H1 (cell line): ENCODE results near the gene ITPR1. TPM values are rescaled to one million over a fixed set of nuclear protein-coding genes. Genes with fewer than 3 reads are reported as not detected.

Experiments
- CTBP2 ChIP-seq: IDR thresholded peaks from 2 replicates; pipeline ENCODE4 v1.7.0; 2011; ENCODE audit warnings: borderline replicate concordance, mild to moderate bottlenecking, moderate library complexity, mixed read lengths, low read length; ENCODE audit not compliant: insufficient read depth, insufficient read length
- POU5F1 ChIP-seq: IDR thresholded peaks from 2 replicates; pipeline ENCODE4 v1.6.1; 2011; ENCODE audit warnings: low read depth, mild to moderate bottlenecking, low read length, moderate library complexity
- SIX5 ChIP-seq: IDR thresholded peaks from 2 replicates; pipeline ENCODE4 v1.6.1; 2011; ENCODE audit warnings: mild to moderate bottlenecking, low read depth, low read length
- polyA plus RNA-seq, 7 experiments: library from polyadenylated mRNA; depleted of rRNA in 3 of 7; stranded (reverse) in 5 of 7; unstranded in 2 of 7; fragments of >200 nt in 5 of 7; fragments of 200-250 nt in 2 of 7; gene quantifications; 1 replicate in 5 of 7; 2 replicates in 1 of 7; 4 replicates in 1 of 7; pipeline versions ENCODE4 v1.2.1 to v1.2.3, GENCODE V29; 2011 to 2013; ENCODE audit warnings: missing spikeins in 2 of 7, mixed read lengths in 2 of 7
- total RNA-seq: library from RNA; stranded (reverse); fragmentation: NEBNext Ultra II Directional; extraction: Animal tissue kit (Norgen Biotek cat#: 25700); gene quantifications from 2 replicates; pipeline ENCODE4 v1.2.1, GENCODE V29; 2021

ITPR1 gene
- total and polyA plus RNA-seq, 2 of the 8 experiments (the other 6 are each of a cell fraction or from before 2014, with no cell fraction given), result 2.5 to 16.3 TPM

DNA sequence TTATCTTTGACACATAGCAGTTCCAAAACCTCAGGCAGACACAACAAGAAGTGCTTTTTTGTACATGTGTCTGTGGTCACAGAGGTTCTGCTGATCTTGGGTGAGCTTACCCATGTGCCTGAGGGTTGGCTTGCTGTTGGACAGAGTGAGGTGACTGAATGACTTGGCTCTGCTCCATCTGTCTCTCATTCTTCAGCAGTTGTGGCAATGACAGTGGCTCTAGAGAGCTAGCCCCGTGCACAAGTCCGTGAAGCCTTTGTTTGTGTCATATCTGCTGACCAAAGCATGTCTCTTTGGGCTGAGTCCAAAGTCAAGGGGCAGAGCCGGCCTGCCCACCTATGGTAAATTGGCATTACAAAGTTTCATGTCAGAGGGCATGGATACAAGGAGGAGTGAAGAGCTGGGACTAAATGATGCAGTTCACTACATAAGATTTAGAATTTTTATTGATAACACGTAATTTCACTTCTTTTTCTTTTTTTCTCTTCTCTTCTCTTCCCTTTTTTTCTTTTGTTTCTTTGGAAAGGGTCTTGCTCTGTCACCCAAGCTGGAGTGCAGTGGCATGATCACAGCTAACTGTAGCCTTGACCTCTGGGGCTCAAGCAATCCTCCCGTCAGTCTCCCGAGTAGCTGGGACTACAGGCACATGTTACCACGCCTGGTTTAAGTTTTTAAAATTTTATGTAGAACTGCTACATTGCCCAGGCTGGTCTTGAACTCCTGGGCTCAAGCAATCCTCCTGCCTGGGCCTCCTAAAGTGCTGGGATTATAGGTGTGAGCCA lies 77.9 kb downstream of the ITPR1 start (continued):
- TF ChIP-seq CTBP2 (no peak), POU5F1 (no peak), SIX5 (no peak)
